ENCODE measurements around the gene ZNF490. TPM values are rescaled to one million over a fixed set of nuclear protein-coding genes. Genes with fewer than 3 reads are reported as not detected.

Gene ZNF490
- total and polyA plus RNA-seq, 2 of the 4 experiments (the other 2 are of a cell fraction) = 1.7 to 9.0 TPM

GRCh38 chr19:12578641-12579040, 32.0 kb downstream of the ZNF490 start:
- intact Hi-C loops (cut with micrococcal nuclease) = no loop called here
- no peak for ATAC-seq (ENCODE audit: low read depth)
- Histone ChIP-seq H4K8ac (ENCODE audit: low read depth in 2 of 2, low read length in 2 of 2) (no peak overlapping the region), H3K4me1 (ENCODE audit: control insufficient read depth, insufficient read depth, low read length) (no peaks in the 10 kb centered on the region; the same call in 1 of the 2 replicates), H4K5ac (ENCODE audit: low read depth, low read length) (no peak overlapping the region), H3K27me3 (ENCODE audit: control insufficient read depth, insufficient read depth, low read length) (no peaks in the 10 kb centered on the region), H3K4ac (ENCODE audit: low read depth, low read length) (no peak overlapping the region), H2BK15ac (ENCODE audit: low read depth, low read length) (no peak overlapping the region), H3K56ac (ENCODE audit: extremely low read depth, insufficient read depth, low read length) (no peak overlapping the region), H3K4me2 (ENCODE audit: low read depth, low read length) (no peak overlapping the region), H3K27ac (ENCODE audit: insufficient read depth, low read length) (no peak overlapping the region), H2BK120ac (ENCODE audit: low read depth, low read length) (no peak overlapping the region), H3K36me3 (ENCODE audit: control insufficient read depth, insufficient read depth, low read length) (peaks cover 36% of the 10 kb centered on the region), H3K23ac (ENCODE audit: low read depth, low read length) (no peak overlapping the region), H3K9ac (ENCODE audit: low read depth, low read length) (no peak overlapping the region), H4K91ac (ENCODE audit: insufficient read depth, low read depth, low read length) (no peak overlapping the region), H3K9me1 (ENCODE audit: insufficient read depth, low read length) (no peaks in the 10 kb centered on the region), H2AFZ (replicated peaks; ENCODE audit: low read length, poor library complexity) (no peak overlapping the region), H2BK5ac (ENCODE audit: low read depth, low read length, poor library complexity, severe bottlenecking) (no peak overlapping the region), H3K18ac (ENCODE audit: low read depth, low read length) (no peak overlapping the region), H3K9me3 (ENCODE audit: control insufficient read depth, insufficient read depth, low read length) (peaks cover 37% of the 10 kb centered on the region), H4K20me1 (ENCODE audit: insufficient read depth, low read length) (no peaks in the 10 kb centered on the region), H3K79me1 (ENCODE audit: low read depth in 1 of 2, low read length in 2 of 2) (0 out of 4 replicates have a peak, but pooled peaks cover 0 to 3% of the 10 kb centered on the region in 2 experiments), H3K4me3 (ENCODE audit: insufficient read depth, low read depth, low read length) (no peak overlapping the region), H2AK5ac (ENCODE audit: low read depth, low read length) (no peak overlapping the region), H2BK20ac (ENCODE audit: low read depth, low read length) (no peak overlapping the region), H2AK9ac (replicated peaks; ENCODE audit: low read depth, low read length, poor library complexity) (no peak overlapping the region), H3K14ac (replicated peaks; ENCODE audit: low read depth, low read length) (no peak overlapping the region)
- 100% methylated on average over 1 of the region's 10 CpGs; no CpG with 5 or more reads in 1 of the 2 experiments for WGBS, 2 experiments (ENCODE audit: extremely low coverage in 2 of 2, insufficient read length in 1 of 2)
- dilution Hi-C loops (cut with HindIII; ENCODE audit: low sequenced_read_pairs, unreplicated experiment) = no loop called here
- no peak for TF ChIP-seq RCOR1 (IDR thresholded peaks at IDR 0.05; ENCODE audit: insufficient replicate concordance, low read length)
- no peak for TF ChIP-seq CTCF (conservative IDR thresholded peaks at IDR 0.05; ENCODE audit: low read depth, low read length)
- TF ChIP-seq RFX5 (IDR thresholded peaks at IDR 0.05; ENCODE audit: low read depth, low read length) = no peak
- TF ChIP-seq USF2 (IDR thresholded peaks at IDR 0.05; ENCODE audit: low read depth, low read length) = no peak
- TF ChIP-seq MAFK (IDR thresholded peaks at IDR 0.05; ENCODE audit: low read depth, low read length) = no peak
- TF ChIP-seq BHLHE40 (IDR thresholded peaks at IDR 0.05; ENCODE audit: low read depth, low read length) = no peak
- no peak for TF ChIP-seq RAD21 (IDR thresholded peaks at IDR 0.05; ENCODE audit: low read length)
- no peak for TF ChIP-seq SMC3 (IDR thresholded peaks at IDR 0.05; ENCODE audit: low read depth, low read length)
- no peak for TF ChIP-seq POLR2A (IDR thresholded peaks at IDR 0.05; ENCODE audit: low read depth, low read length)
- TF ChIP-seq CHD1 (IDR thresholded peaks at IDR 0.05; ENCODE audit: low read depth, low read length) = no peak
- CTCF ChIA-PET = interaction anchor here (0.7 kb wide), 1 partner anchor 217 kb away, joined by 4 read pairs; no protein-coding TSS in a partner anchor
- POLR2A ChIA-PET (ENCODE audit: unreplicated experiment) = no interaction called here
- in situ Hi-C loops (cut with MboI; ENCODE audit: low sequenced_read_pairs) = no loop called here
- BruUV-seq (replicated peaks) = no TSS peak
- DNase-seq = no peak
